Measurements from ENCODE around the gene FIGNL2.
A peak's percentile ranks its signal among the peaks of the same experiment; 100 is the strongest.

GRCh38 chr12:51848841-51849735, 570 bp upstream of the FIGNL2 start:
- TF ChIP-seq POLR2A (IDR thresholded peaks at IDR 0.05) = no peak
- peak in 1 of 12 donors; percentile 18 for TF ChIP-seq CTCF (IDR thresholded peaks at IDR 0.05)
